HepG2 (cell line): ENCODE results near the gene PTF1A. TPM values are rescaled to one million over a fixed set of nuclear protein-coding genes. Genes with fewer than 3 reads are reported as not detected.

Experiments used
- ATAC-seq: fragments of 200-7000 bp; cut with Tn5 transposase; 3 replicates; pipeline ENCODE4 v1.9.1; 2020; ENCODE audit warnings: mild to moderate bottlenecking, moderate library complexity
- BruUV-seq: library from RNA; stranded (reverse); fragments of 400-500 nt; replicated peaks from 2 replicates; lab custom pipeline; 2021; lab: Mats Ljungman, UMichigan
- CTCF ChIA-PET: fragments of 300-600 bp; formaldehyde crosslinking; extraction: SDS; loops from one replicate; lab custom pipeline; 2021; ENCODE audit warnings: low total read pairs, inconsistent platforms, low intra/inter-chr PET ratio; lab: Yijun Ruan, JAX
- POLR2A ChIA-PET: fragments of 350-600 bp; sonication (Branson Sonifier 250); formaldehyde crosslinking; loops from one replicate; lab custom pipeline; 2020; ENCODE audit warnings: antibody characterized with exemption, inconsistent platforms; lab: Yijun Ruan, JAX
- DNase-seq: peaks from one replicate; pipeline ENCODE4 v3.0.0-alpha.2; 2015; ENCODE audit warnings: low spot score
- FAIRE-seq: peaks from 3 replicates; lab custom pipeline; 2011; peaks lifted over from hg19 to GRCh38; lab: Jason Lieb, UNC
- H2AFZ ChIP-seq: one replicate; pipeline ENCODE4 v1.6.1; 2011; ENCODE audit warnings: low read length, inconsistent platforms
- H3K27ac ChIP-seq: fragments of 300-600 bp; 3 replicates; pipeline ENCODE4 v1.8.0; 2011; ENCODE audit warnings: mixed run types, mild to moderate bottlenecking, mixed read lengths, low read length, inconsistent platforms; ENCODE audit not compliant: insufficient read depth; ENCODE audit errors: extremely low read length
- H3K27me3 ChIP-seq, 2 experiments: fragments of 200-600 bp in 1 of 2; 2 replicates in 1 of 2; 3 replicates in 1 of 2; pipeline versions ENCODE4 v1.6.0 to v1.8.0; 2011; ENCODE audit warnings: low read length in 2 of 2, mild to moderate bottlenecking in 2 of 2, moderate library complexity in 2 of 2, inconsistent platforms in 1 of 2; ENCODE audit not compliant: insufficient read depth in 2 of 2, control insufficient read depth in 1 of 2
- H3K36me3 ChIP-seq, 2 experiments: fragments of 200-600 bp in 1 of 2; replicated peaks in 1 of 2; 2 replicates in 1 of 2; 3 replicates in 1 of 2; pipeline versions ENCODE4 v1.5.1 to v1.8.0; 2011; ENCODE audit warnings: low read length in 2 of 2, inconsistent platforms in 1 of 2; ENCODE audit not compliant: insufficient read depth in 2 of 2, control insufficient read depth in 1 of 2
- H3K4me1 ChIP-seq: 2 replicates; pipeline ENCODE4 v1.5.1; 2012; ENCODE audit warnings: low read length, inconsistent platforms; ENCODE audit not compliant: insufficient read depth
- H3K4me2 ChIP-seq: 2 replicates; pipeline ENCODE4 v1.6.0; 2011; ENCODE audit warnings: low read depth, low read length, inconsistent platforms
- H3K4me3 ChIP-seq, 3 experiments: fragments of 200-600 bp in 1 of 3; sonication (generic), shearing (Covaris generic) in 1 of 3; replicated peaks in 1 of 3; 2 replicates each; pipeline ENCODE4 v1.5.1; 2011 to 2016; ENCODE audit warnings: low read length in 3 of 3, inconsistent platforms in 2 of 3, low read depth in 2 of 3, mild to moderate bottlenecking in 2 of 3, control low read depth in 1 of 3, mixed read lengths in 1 of 3; ENCODE audit not compliant: insufficient read depth in 1 of 3
- H3K79me2 ChIP-seq: one replicate; pipeline ENCODE4 v1.6.1; 2011; ENCODE audit warnings: low read length, inconsistent platforms; ENCODE audit not compliant: insufficient read depth
- H3K9ac ChIP-seq: 2 replicates; pipeline ENCODE4 v1.6.0; 2011; ENCODE audit warnings: mild to moderate bottlenecking, low read depth, low read length, inconsistent platforms; ENCODE audit not compliant: insufficient read depth
- H3K9me3 ChIP-seq: 2 replicates; pipeline ENCODE4 v1.5.1; 2012; ENCODE audit warnings: mild to moderate bottlenecking, low read length
- H4K20me1 ChIP-seq: 2 replicates; pipeline ENCODE4 v1.6.0; 2011; ENCODE audit warnings: inconsistent platforms, mild to moderate bottlenecking, low read length, moderate library complexity; ENCODE audit not compliant: insufficient read depth
- ATAD3A ChIP-seq: sonication (generic); formaldehyde crosslinking; IDR thresholded peaks from 2 replicates; pipeline ENCODE4 v1.4.0; 2020; ENCODE audit warnings: missing genetic modification reagents
- FOSL1 ChIP-seq: sonication (generic); formaldehyde crosslinking; IDR thresholded peaks from 2 replicates; pipeline ENCODE4 v1.9.0; 2021; ENCODE audit warnings: missing genetic modification reagents, borderline replicate concordance
- PCBP2 ChIP-seq: fragments of 200-400 bp; formaldehyde crosslinking; optimal IDR thresholded peaks from 2 replicates; pipeline ENCODE3; 2018; ENCODE audit warnings: low read length, low read depth; ENCODE audit not compliant: poor library complexity, severe bottlenecking
- SNAI1 ChIP-seq: sonication (generic); formaldehyde crosslinking; IDR thresholded peaks from 2 replicates; pipeline ENCODE4 v1.5.0; 2020; ENCODE audit warnings: mild to moderate bottlenecking, missing genetic modification reagents, borderline replicate concordance
- SOX6 ChIP-seq, 2 experiments: fragments of 450-650 bp in 1 of 2; sonication (generic) in 1 of 2; formaldehyde crosslinking in 1 of 2; IDR thresholded peaks; 2 replicates each; pipeline versions ENCODE4 v1.4.0 to v1.6.1; 2017 to 2020; ENCODE audit warnings: antibody characterized with exemption in 1 of 2, mild to moderate bottlenecking in 1 of 2, missing genetic modification reagents in 1 of 2
- SP2 ChIP-seq: sonication (generic); formaldehyde crosslinking; IDR thresholded peaks from 2 replicates; pipeline ENCODE4 v1.5.1; 2020; ENCODE audit warnings: mild to moderate bottlenecking, missing genetic modification reagents
- SRF ChIP-seq: IDR thresholded peaks from 2 replicates; pipeline ENCODE4 v1.6.1; 2011; ENCODE audit warnings: mild to moderate bottlenecking, low read depth, low read length, moderate library complexity
- SRY ChIP-seq: sonication (generic); formaldehyde crosslinking; IDR thresholded peaks from 2 replicates; pipeline ENCODE4 v1.8.0; 2022; ENCODE audit warnings: mild to moderate bottlenecking, missing genetic modification reagents
- ZFP36 ChIP-seq: fragments of 150-350 bp; IDR thresholded peaks from 2 replicates; pipeline ENCODE4 v1.6.1; 2018; ENCODE audit warnings: borderline replicate concordance, low read length, low read depth; ENCODE audit not compliant: partially characterized antibody
- ZNF138 ChIP-seq: sonication (generic); formaldehyde crosslinking; IDR thresholded peaks from 2 replicates; pipeline ENCODE4 v1.5.0; 2020; ENCODE audit warnings: mild to moderate bottlenecking, low read depth, missing genetic modification reagents
- ZNF441 ChIP-seq: sonication (generic); formaldehyde crosslinking; IDR thresholded peaks from 2 replicates; pipeline ENCODE4 v1.7.0; 2021; ENCODE audit warnings: missing genetic modification reagents, borderline replicate concordance
- ZNF484 ChIP-seq: sonication (generic); formaldehyde crosslinking; IDR thresholded peaks from 2 replicates; pipeline ENCODE4 v1.5.1; 2020; ENCODE audit warnings: mild to moderate bottlenecking, low read depth, missing genetic modification reagents, borderline replicate concordance
- ZNF704 ChIP-seq: sonication (generic); formaldehyde crosslinking; IDR thresholded peaks from 2 replicates; pipeline ENCODE4 v1.8.1; 2023; ENCODE audit warnings: mild to moderate bottlenecking, inconsistent platforms, moderate library complexity, missing genetic modification reagents, borderline replicate concordance
- WGBS: methylation state at CpG from one replicate; pipeline ENCODE4 v1.1.6; 2017; ENCODE audit warnings: low lambda C conversion rate; 5-methylcytosine and 5-hydroxymethylcytosine counted together
- in situ Hi-C: cut with HindIII; loops from 2 replicates; pipeline ENCODE4 v1.10.0; 2017; ENCODE audit warnings: low pct_unique_long_range_greater_than_20kb; ENCODE audit not compliant: extremely low pct_ligation_motif_present
- intact Hi-C: fragments of 100-400 bp; cut with micrococcal nuclease; formaldehyde crosslinking; loops from one replicate; pipeline ENCODE4 v1.10.0; 2022; ENCODE audit not compliant: unreplicated experiment
- polyA plus RNA-seq, 8 experiments: library from polyadenylated mRNA; depleted of rRNA in 3 of 8; stranded (reverse) in 7 of 8; unstranded in 1 of 8; fragments of >200 nt; fragmentation: Illumina TruSeq in 4 of 8; extraction: Trizol in 4 of 8; gene quantifications; 2 replicates each; pipeline versions ENCODE4 v1.2.1 to v1.2.3, GENCODE V29; 2011 to 2016; ENCODE audit warnings: low read depth in 4 of 8, missing spikeins in 1 of 8, mixed read lengths in 1 of 8; ENCODE audit not compliant: insufficient read depth in 1 of 8
- total RNA-seq, 5 experiments: library from RNA; depleted of rRNA; stranded (reverse); fragments of >200 nt; fragmentation: Illumina TruSeq; extraction: Trizol; gene quantifications; 2 replicates each; pipeline ENCODE4 v1.2.3, GENCODE V29; 2016; ENCODE audit warnings: low read depth in 1 of 5
- TF ChIP-seq, protein P1 (sequence below): fragments of 450-650 bp; IDR thresholded peaks from 2 replicates; pipeline ENCODE4 v1.6.1; 2017; ENCODE audit warnings: mild to moderate bottlenecking

Gene PTF1A
- total and polyA plus RNA-seq, 2 of the 13 experiments (the other 11 are each of a cell fraction or from before 2014, with no cell fraction given) = not detected

- H2AFZ ChIP-seq = no peak overlapping the region
- DNase-seq = no peak
- no peak overlapping the region for H3K9ac ChIP-seq
- H3K27me3 ChIP-seq = peaks cover 6 to 36% of the 10 kb centered on the region in 2 experiments; a peak in 4 of 5 replicates
- H3K9me3 ChIP-seq = no peaks in the 10 kb centered on the region
- WGBS = 49% methylated on average over 5 of the region's 5 CpGs
- no peak for FAIRE-seq
- H3K27ac ChIP-seq = no peak overlapping the region
- H3K79me2 ChIP-seq = no peaks in the 10 kb centered on the region
- no peak overlapping the region for H3K4me2 ChIP-seq
- ChIA-PET CTCF (no interaction called here), POLR2A (no interaction called here)
- H3K4me3 ChIP-seq = no peak overlapping the region
- no peak for ATAC-seq
- no peak for TF ChIP-seq SOX6 (IDR thresholded peaks at IDR 0.05)
- no peak for TF ChIP-seq SOX6 (CRISPR knock-in tag; IDR thresholded peaks at IDR 0.05)
- no peak for TF ChIP-seq ZNF441
- TF ChIP-seq PCBP2 = no peak
- TF ChIP-seq ZNF138 (CRISPR knock-in tag) = no peak
- TF ChIP-seq SNAI1 (CRISPR knock-in tag) = no peak
- TF ChIP-seq, protein P1, sequence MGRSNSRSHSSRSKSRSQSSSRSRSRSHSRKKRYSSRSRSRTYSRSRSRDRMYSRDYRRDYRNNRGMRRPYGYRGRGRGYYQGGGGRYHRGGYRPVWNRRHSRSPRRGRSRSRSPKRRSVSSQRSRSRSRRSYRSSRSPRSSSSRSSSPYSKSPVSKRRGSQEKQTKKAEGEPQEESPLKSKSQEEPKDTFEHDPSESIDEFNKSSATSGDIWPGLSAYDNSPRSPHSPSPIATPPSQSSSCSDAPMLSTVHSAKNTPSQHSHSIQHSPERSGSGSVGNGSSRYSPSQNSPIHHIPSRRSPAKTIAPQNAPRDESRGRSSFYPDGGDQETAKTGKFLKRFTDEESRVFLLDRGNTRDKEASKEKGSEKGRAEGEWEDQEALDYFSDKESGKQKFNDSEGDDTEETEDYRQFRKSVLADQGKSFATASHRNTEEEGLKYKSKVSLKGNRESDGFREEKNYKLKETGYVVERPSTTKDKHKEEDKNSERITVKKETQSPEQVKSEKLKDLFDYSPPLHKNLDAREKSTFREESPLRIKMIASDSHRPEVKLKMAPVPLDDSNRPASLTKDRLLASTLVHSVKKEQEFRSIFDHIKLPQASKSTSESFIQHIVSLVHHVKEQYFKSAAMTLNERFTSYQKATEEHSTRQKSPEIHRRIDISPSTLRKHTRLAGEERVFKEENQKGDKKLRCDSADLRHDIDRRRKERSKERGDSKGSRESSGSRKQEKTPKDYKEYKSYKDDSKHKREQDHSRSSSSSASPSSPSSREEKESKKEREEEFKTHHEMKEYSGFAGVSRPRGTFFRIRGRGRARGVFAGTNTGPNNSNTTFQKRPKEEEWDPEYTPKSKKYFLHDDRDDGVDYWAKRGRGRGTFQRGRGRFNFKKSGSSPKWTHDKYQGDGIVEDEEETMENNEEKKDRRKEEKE = no peak
- no peak for TF ChIP-seq ZNF704 (CRISPR knock-in tag)
- no peak for TF ChIP-seq SRY
- no peak for TF ChIP-seq SP2 (CRISPR knock-in tag)
- TF ChIP-seq FOSL1 (CRISPR knock-in tag) = no peak
- no peak for TF ChIP-seq ZFP36
- no peak for TF ChIP-seq ZNF484
- TF ChIP-seq ATAD3A = no peak
- no peak for TF ChIP-seq SRF
- no TSS peak for BruUV-seq
- peaks cover 53% of the 10 kb centered on the region for H3K4me1 ChIP-seq
- in situ Hi-C loops (no loop called here), intact Hi-C loops (no loop called here)
- H4K20me1 ChIP-seq = no peaks in the 10 kb centered on the region
- H3K36me3 ChIP-seq = no peaks in the 10 kb centered on the region
Observed at GRCh38 chr10:23189024-23189423, 3.1 kb upstream of the PTF1A start.
